ENCODE measurements around the gene LHX4. TPM values are rescaled to one million over a fixed set of nuclear protein-coding genes. Genes with fewer than 3 reads are reported as not detected.

The LHX4 gene
- total RNA-seq, 2 experiments from 2014 or later: not detected

GRCh38 chr1:180254496-180254819, 24.4 kb downstream of the LHX4 start:
- Mint-ChIP-seq H3K27me3 (peaks cover 4% of the 10 kb centered on the region), H3K36me3 (ENCODE audit: low read depth) (no peaks in the 10 kb centered on the region), H3K9me3 (no peaks in the 10 kb centered on the region), H3K4me3 (no peak overlapping the region), H3K27ac (no peak overlapping the region), H3K4me1 (peaks cover 5% of the 10 kb centered on the region)
- POLR2A ChIA-PET: no interaction called here
- CTCF ChIA-PET: interaction anchor here (1.0 to 5.3 kb wide), 2 partner anchors 160 to 228 kb away, joined by 5 to 44 read pairs; no protein-coding TSS in a partner anchor
- no peak for DNase-seq

- POLR2A ChIA-PET: no interaction called here
- H3K27ac Mint-ChIP-seq: no peak overlapping the region
- CTCF ChIA-PET: interaction anchor here (5.3 kb wide), 1 partner anchor 160 kb away, joined by 44 read pairs; no protein-coding TSS in a partner anchor
Measured at GRCh38 chr1:180254854-180255253, 24.8 kb downstream of the LHX4 start.

GRCh38 chr1:180255536-180256340, 25.7 kb downstream of the LHX4 start:
- ChIA-PET CTCF (interaction anchor here (5.3 kb wide), 1 partner anchor 159 kb away, joined by 44 read pairs; no protein-coding TSS in a partner anchor), POLR2A (no interaction called here)
- DNase-seq: no peak
- H3K9me3 Mint-ChIP-seq: no peaks in the 10 kb centered on the region
- H3K27me3 Mint-ChIP-seq: no peaks in the 10 kb centered on the region
- no peaks in the 10 kb centered on the region for H3K36me3 Mint-ChIP-seq (ENCODE audit: low read depth)
- H3K27ac Mint-ChIP-seq: no peak overlapping the region
- no peak overlapping the region for H3K4me3 Mint-ChIP-seq
- no peaks in the 10 kb centered on the region for H3K4me1 Mint-ChIP-seq

More at GRCh38 chr1:180254854-180255253, 24.8 kb downstream of the LHX4 start:
- Mint-ChIP-seq H3K4me3 (no peak overlapping the region), H3K27me3 (peaks cover 2% of the 10 kb centered on the region), H3K9me3 (no peaks in the 10 kb centered on the region), H3K36me3 (ENCODE audit: low read depth) (no peaks in the 10 kb centered on the region), H3K4me1 (peaks cover 3% of the 10 kb centered on the region)
- no peak for DNase-seq

GRCh38 chr1:180256341-180257027, 26.4 kb downstream of the LHX4 start:
- CTCF ChIA-PET: interaction anchor here (5.3 kb wide), 1 partner anchor 158 kb away, joined by 44 read pairs; no protein-coding TSS in a partner anchor

GRCh38 chr1:180257028-180257386, 26.9 kb downstream of the LHX4 start:
- H3K27ac Mint-ChIP-seq: no peak overlapping the region
- ChIA-PET CTCF (no interaction called here), POLR2A (no interaction called here)
- no peaks in the 10 kb centered on the region for H3K9me3 Mint-ChIP-seq
- H3K4me3 Mint-ChIP-seq: no peak overlapping the region
- H3K36me3 Mint-ChIP-seq (ENCODE audit: low read depth): no peaks in the 10 kb centered on the region
- no peaks in the 10 kb centered on the region for H3K27me3 Mint-ChIP-seq
- DNase-seq: no peak
- no peaks in the 10 kb centered on the region for H3K4me1 Mint-ChIP-seq

More at GRCh38 chr1:180256341-180257027, 26.4 kb downstream of the LHX4 start:
- H3K9me3 Mint-ChIP-seq: no peaks in the 10 kb centered on the region
- no peak for DNase-seq
- H3K27ac Mint-ChIP-seq: no peak overlapping the region
- POLR2A ChIA-PET: no interaction called here
- no peaks in the 10 kb centered on the region for H3K36me3 Mint-ChIP-seq (ENCODE audit: low read depth)
- H3K4me1 Mint-ChIP-seq: no peaks in the 10 kb centered on the region
- H3K4me3 Mint-ChIP-seq: no peak overlapping the region
- H3K27me3 Mint-ChIP-seq: no peaks in the 10 kb centered on the region

- Mint-ChIP-seq H3K9me3 (no peaks in the 10 kb centered on the region), H3K27me3 (no peaks in the 10 kb centered on the region), H3K27ac (no peak overlapping the region), H3K4me1 (no peaks in the 10 kb centered on the region), H3K4me3 (no peak overlapping the region), H3K36me3 (ENCODE audit: low read depth) (no peaks in the 10 kb centered on the region)
- ChIA-PET CTCF (no interaction called here), POLR2A (no interaction called here)
- no peak for DNase-seq
Measured at GRCh38 chr1:180257486-180257885, 27.4 kb downstream of the LHX4 start.

- Mint-ChIP-seq H3K27ac (no peak overlapping the region), H3K4me3 (no peak overlapping the region), H3K36me3 (ENCODE audit: low read depth) (no peaks in the 10 kb centered on the region), H3K9me3 (no peaks in the 10 kb centered on the region), H3K27me3 (no peaks in the 10 kb centered on the region), H3K4me1 (no peaks in the 10 kb centered on the region)
- ChIA-PET POLR2A (no interaction called here), CTCF (no interaction called here)
- no peak for DNase-seq
Measured at GRCh38 chr1:180258290-180258689, 28.2 kb downstream of the LHX4 start.

GRCh38 chr1:180258935-180259334, 28.9 kb downstream of the LHX4 start:
- POLR2A ChIA-PET: no interaction called here
- no peaks in the 10 kb centered on the region for H3K4me1 Mint-ChIP-seq
- no peak for DNase-seq
- H3K4me3 Mint-ChIP-seq: no peak overlapping the region
- no peak overlapping the region for H3K27ac Mint-ChIP-seq
- CTCF ChIA-PET: no interaction called here
- no peaks in the 10 kb centered on the region for H3K36me3 Mint-ChIP-seq (ENCODE audit: low read depth)
- no peaks in the 10 kb centered on the region for H3K27me3 Mint-ChIP-seq
- H3K9me3 Mint-ChIP-seq: no peaks in the 10 kb centered on the region

- H3K27ac Mint-ChIP-seq: no peak overlapping the region
- ChIA-PET CTCF (interaction anchor here (0.9 kb wide), 1 partner anchor 14 kb away, joined by 3 read pairs; no protein-coding TSS in a partner anchor), POLR2A (no interaction called here)
- no peaks in the 10 kb centered on the region for H3K9me3 Mint-ChIP-seq
- no peaks in the 10 kb centered on the region for H3K4me1 Mint-ChIP-seq
- H3K4me3 Mint-ChIP-seq: no peak overlapping the region
- DNase-seq: no peak
- H3K36me3 Mint-ChIP-seq (ENCODE audit: low read depth): no peaks in the 10 kb centered on the region
- no peaks in the 10 kb centered on the region for H3K27me3 Mint-ChIP-seq
Measured at GRCh38 chr1:180259431-180260338, 29.6 kb downstream of the LHX4 start.

- Mint-ChIP-seq H3K4me3 (no peak overlapping the region), H3K4me1 (no peaks in the 10 kb centered on the region), H3K36me3 (ENCODE audit: low read depth) (no peaks in the 10 kb centered on the region), H3K27me3 (peaks cover 1% of the 10 kb centered on the region), H3K27ac (no peak overlapping the region), H3K9me3 (no peaks in the 10 kb centered on the region)
- CTCF ChIA-PET: interaction anchor here (0.9 kb wide), 1 partner anchor 13 kb away, joined by 3 read pairs; no protein-coding TSS in a partner anchor
- DNase-seq: no peak
- POLR2A ChIA-PET: interaction anchor here (1.0 kb wide), 1 partner anchor 8 kb away, joined by 3 read pairs; no protein-coding TSS in a partner anchor
Measured at GRCh38 chr1:180260541-180260940, 30.5 kb downstream of the LHX4 start.

- no peaks in the 10 kb centered on the region for H3K36me3 Mint-ChIP-seq (ENCODE audit: low read depth)
- no peak overlapping the region for H3K27ac Mint-ChIP-seq
- no peaks in the 10 kb centered on the region for H3K4me1 Mint-ChIP-seq
- ChIA-PET CTCF (interaction anchor here (0.9 to 1.6 kb wide), 3 partner anchors 8 to 217 kb away, joined by 3 to 7 read pairs (median 6); no protein-coding TSS in a partner anchor), POLR2A (interaction anchor here (1.0 kb wide), 1 partner anchor 9 kb away, joined by 3 read pairs; no protein-coding TSS in a partner anchor)
- H3K9me3 Mint-ChIP-seq: no peaks in the 10 kb centered on the region
- no peak overlapping the region for H3K4me3 Mint-ChIP-seq
- peaks cover 1% of the 10 kb centered on the region for H3K27me3 Mint-ChIP-seq
- DNase-seq: no peak
Measured at GRCh38 chr1:180261030-180261429, 31.0 kb downstream of the LHX4 start.

GRCh38 chr1:180261524-180262155, 31.6 kb downstream of the LHX4 start:
- no peaks in the 10 kb centered on the region for H3K4me1 Mint-ChIP-seq
- no peak overlapping the region for H3K27ac Mint-ChIP-seq
- H3K36me3 Mint-ChIP-seq (ENCODE audit: low read depth): no peaks in the 10 kb centered on the region
- peaks cover 1% of the 10 kb centered on the region for H3K27me3 Mint-ChIP-seq
- DNase-seq: no peak
- no peak overlapping the region for H3K4me3 Mint-ChIP-seq
- H3K9me3 Mint-ChIP-seq: no peaks in the 10 kb centered on the region
- CTCF ChIA-PET: interaction anchor here (0.9 to 1.6 kb wide), 3 partner anchors 8 to 216 kb away, joined by 4 to 7 read pairs (median 6); no protein-coding TSS in a partner anchor
- POLR2A ChIA-PET: interaction anchor here (1.0 kb wide), 1 partner anchor 9 kb away, joined by 3 read pairs; no protein-coding TSS in a partner anchor

All from activated CD4-positive, alpha-beta memory T cell treated with anti-CD3 and anti-CD28 coated beads, Interleukin-2, amount 10 ng/mL, durations not matched to agents 7 days and 5 days (primary cell).